ENCODE measurements around the gene MALT1.

Gene MALT1

DNA sequence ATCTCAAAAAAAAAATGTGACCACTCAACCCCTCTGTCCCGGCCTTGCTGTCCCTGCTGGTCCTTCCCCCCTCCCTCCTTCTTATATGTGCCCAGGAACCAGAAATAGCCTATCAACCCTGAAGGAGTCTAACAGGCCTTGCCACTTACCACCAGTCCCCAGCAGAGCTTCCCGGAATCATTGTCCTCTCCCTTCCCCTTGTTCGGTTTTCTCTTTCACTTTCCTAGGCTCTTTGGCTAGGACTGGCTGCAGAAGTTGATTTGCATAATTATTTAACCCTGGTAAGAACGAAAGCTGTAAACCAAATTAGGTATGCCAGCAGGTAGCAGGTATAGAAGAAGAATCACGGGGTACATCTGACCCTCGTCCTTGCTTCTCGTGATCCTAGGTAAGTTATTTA lies 120.8 kb downstream of the MALT1 start:
- Histone ChIP-seq H2BK5ac (ENCODE audit: low read depth, low read length, poor library complexity) (no peak overlapping the region), H2BK120ac (ENCODE audit: insufficient read depth, low read length, poor library complexity) (no peak overlapping the region), H3K4me1 (ENCODE audit: control insufficient read depth in 1 of 2, insufficient read depth in 2 of 2, low read length in 2 of 2) (peaks cover 11 to 17% of the 10 kb centered on the region in 2 experiments), H3K27me3 (ENCODE audit: insufficient read depth, low read length) (no peaks in the 10 kb centered on the region), H4K12ac (ENCODE audit: low read depth, low read length) (no peak overlapping the region), H4K91ac (ENCODE audit: low read depth, low read length) (no peak overlapping the region), H3K4me3 (ENCODE audit: low read depth, low read length) (no peak overlapping the region), H3K79me1 (ENCODE audit: low read length) (peaks cover 18% of the 10 kb centered on the region), H2BK12ac (ENCODE audit: low read length) (no peak overlapping the region), H3K9ac (ENCODE audit: low read length) (no peak overlapping the region), H3K14ac (ENCODE audit: low read length) (no peak overlapping the region), H3K4me2 (ENCODE audit: low read length) (no peak overlapping the region), H3K79me2 (ENCODE audit: control insufficient read depth, insufficient read depth, low read length, poor library complexity) (no peaks in the 10 kb centered on the region), H3K4ac (ENCODE audit: low read depth, low read length) (no peak overlapping the region), H3K27ac (ENCODE audit: low read depth, low read length) (no peak overlapping the region), H2AFZ (ENCODE audit: insufficient read depth, low read length, poor library complexity) (no peak overlapping the region), H3K9me3 (ENCODE audit: insufficient read depth, low read depth, low read length) (no peaks in the 10 kb centered on the region), H3K36me3 (ENCODE audit: control insufficient read depth in 1 of 2, insufficient read depth in 2 of 2, low read length in 2 of 2) (no peaks in the 10 kb centered on the region), H2AK5ac (ENCODE audit: low read length) (peak overlapping the region; percentile 15), H3K23ac (ENCODE audit: low read length) (no peak overlapping the region), H3K18ac (ENCODE audit: low read length) (no peak overlapping the region), H4K8ac (ENCODE audit: low read depth, low read length) (no peak overlapping the region)
- no CpG with 5 or more reads among the region's 7 CpGs for WGBS (ENCODE audit: extremely low coverage, insufficient coverage, insufficient read length)
- DNase-seq: no peak

DNA sequence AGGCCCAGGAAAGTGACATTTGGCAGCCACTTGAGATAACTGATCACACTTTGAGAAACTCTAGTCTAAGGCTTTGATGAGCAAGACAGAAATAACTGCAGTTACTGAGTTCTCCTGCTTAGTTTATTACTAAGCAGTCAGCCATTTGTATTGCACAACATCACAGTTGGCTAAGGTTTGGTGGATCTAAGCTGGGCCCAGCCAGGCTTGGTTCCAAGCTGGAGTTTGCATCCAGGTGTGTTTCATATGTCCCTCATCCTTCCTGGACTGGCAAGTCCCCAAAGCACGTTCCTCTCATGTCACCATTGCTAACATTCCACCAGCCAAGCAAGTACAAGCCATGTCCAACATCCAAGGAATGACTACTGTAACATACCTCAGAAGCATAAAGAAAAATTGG lies 122.1 kb downstream of the MALT1 start:
- no peak overlapping the region for H2AK5ac ChIP-seq (ENCODE audit: low read length)
- no peak overlapping the region for H4K8ac ChIP-seq (ENCODE audit: low read depth, low read length)
- no peak overlapping the region for H3K18ac ChIP-seq (ENCODE audit: low read length)
- no peaks in the 10 kb centered on the region for H3K36me3 ChIP-seq (ENCODE audit: control insufficient read depth in 1 of 2, insufficient read depth in 2 of 2, low read length in 2 of 2)
- H3K79me2 ChIP-seq (ENCODE audit: control insufficient read depth, insufficient read depth, low read length, poor library complexity): no peaks in the 10 kb centered on the region
- H3K4me2 ChIP-seq (ENCODE audit: low read length): no peak overlapping the region
- no peak overlapping the region for H2AFZ ChIP-seq (ENCODE audit: insufficient read depth, low read length, poor library complexity)
- peak; percentile 97 to 99 for DNase-seq
- H3K79me1 ChIP-seq (ENCODE audit: low read length): peaks cover 14% of the 10 kb centered on the region
- H3K9me3 ChIP-seq (ENCODE audit: insufficient read depth, low read depth, low read length): no peaks in the 10 kb centered on the region
- no CpG with 5 or more reads among the region's 1 CpG for WGBS (ENCODE audit: extremely low coverage, insufficient coverage, insufficient read length)
- no peak overlapping the region for H2BK120ac ChIP-seq (ENCODE audit: insufficient read depth, low read length, poor library complexity)
- H2BK5ac ChIP-seq (ENCODE audit: low read depth, low read length, poor library complexity): no peak overlapping the region
- H4K91ac ChIP-seq (ENCODE audit: low read depth, low read length): no peak overlapping the region
- no peak overlapping the region for H3K4me3 ChIP-seq (ENCODE audit: low read depth, low read length)
- no peak overlapping the region for H3K4ac ChIP-seq (ENCODE audit: low read depth, low read length)
- peaks cover 11 to 16% of the 10 kb centered on the region in 2 experiments for H3K4me1 ChIP-seq (ENCODE audit: control insufficient read depth in 1 of 2, insufficient read depth in 2 of 2, low read length in 2 of 2)
- H3K27me3 ChIP-seq (ENCODE audit: insufficient read depth, low read length): no peaks in the 10 kb centered on the region
- H3K9ac ChIP-seq (ENCODE audit: low read length): no peak overlapping the region
- H3K27ac ChIP-seq (ENCODE audit: low read depth, low read length): no peak overlapping the region
- no peak overlapping the region for H3K23ac ChIP-seq (ENCODE audit: low read length)
- no peak overlapping the region for H3K14ac ChIP-seq (ENCODE audit: low read length)
- H4K12ac ChIP-seq (ENCODE audit: low read depth, low read length): no peak overlapping the region
- no peak overlapping the region for H2BK12ac ChIP-seq (ENCODE audit: low read length)

DNA sequence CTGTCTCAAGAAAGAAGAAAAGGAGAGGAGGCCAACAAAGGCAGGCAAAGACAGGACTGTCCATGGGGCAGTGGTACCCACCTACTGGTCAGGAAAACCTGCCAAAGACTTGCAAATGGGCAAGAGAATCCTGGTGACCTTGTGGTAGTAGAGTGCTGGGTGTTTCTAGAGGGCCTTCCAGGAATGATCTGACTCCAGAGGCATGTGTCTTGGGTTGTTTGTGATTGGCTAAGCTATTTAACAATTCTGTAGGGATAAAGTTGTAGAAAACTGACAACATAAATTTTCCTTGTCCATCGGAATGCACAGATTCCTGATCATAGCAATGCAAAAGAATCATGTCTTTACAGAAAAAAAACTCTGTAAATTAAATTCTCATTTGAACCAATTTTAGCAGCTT lies 125.0 kb downstream of the MALT1 start:
- no peak overlapping the region for H3K4me2 ChIP-seq (ENCODE audit: low read length)

DNA sequence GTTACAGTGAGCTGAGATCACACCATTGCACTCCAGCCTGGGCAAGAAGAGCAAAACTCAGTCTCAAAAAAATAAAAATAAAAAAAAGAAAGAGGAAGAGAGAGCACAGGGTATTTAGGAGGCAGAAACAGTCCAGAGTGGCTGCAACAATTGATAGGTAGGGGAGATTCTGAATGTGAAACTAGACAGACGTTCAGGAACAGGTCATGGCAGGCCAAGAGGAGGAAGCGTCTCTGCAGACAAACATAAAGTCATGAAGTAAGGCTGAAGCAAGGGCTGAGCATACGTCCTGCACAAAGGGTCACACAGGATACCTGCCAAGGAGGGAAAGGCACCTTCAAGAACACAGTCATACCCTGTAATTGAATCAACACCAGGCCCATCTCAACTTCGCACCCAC lies 129.3 kb downstream of the MALT1 start:
- Histone ChIP-seq H3K4me3 (ENCODE audit: low read depth, low read length) (no peak overlapping the region), H3K4ac (ENCODE audit: low read depth, low read length) (no peak overlapping the region), H3K18ac (ENCODE audit: low read length) (no peak overlapping the region), H4K12ac (ENCODE audit: low read depth, low read length) (no peak overlapping the region), H3K9me3 (ENCODE audit: insufficient read depth, low read depth, low read length) (no peaks in the 10 kb centered on the region), H2BK12ac (ENCODE audit: low read length) (no peak overlapping the region), H3K23ac (ENCODE audit: low read length) (no peak overlapping the region), H3K9ac (ENCODE audit: low read length) (no peak overlapping the region), H3K4me2 (ENCODE audit: low read length) (no peak overlapping the region), H3K4me1 (ENCODE audit: control insufficient read depth in 1 of 2, insufficient read depth in 2 of 2, low read length in 2 of 2) (peaks cover 0 to 3% of the 10 kb centered on the region in 2 experiments), H2AFZ (ENCODE audit: insufficient read depth, low read length, poor library complexity) (no peak overlapping the region), H3K27me3 (ENCODE audit: insufficient read depth, low read length) (no peaks in the 10 kb centered on the region), H3K79me1 (ENCODE audit: low read length) (peaks cover 4% of the 10 kb centered on the region), H2AK5ac (ENCODE audit: low read length) (no peak overlapping the region), H3K79me2 (ENCODE audit: control insufficient read depth, insufficient read depth, low read length, poor library complexity) (no peaks in the 10 kb centered on the region), H3K14ac (ENCODE audit: low read length) (no peak overlapping the region), H2BK120ac (ENCODE audit: insufficient read depth, low read length, poor library complexity) (no peak overlapping the region), H4K8ac (ENCODE audit: low read depth, low read length) (no peak overlapping the region), H3K27ac (ENCODE audit: low read depth, low read length) (no peak overlapping the region), H4K91ac (ENCODE audit: low read depth, low read length) (no peak overlapping the region), H3K36me3 (ENCODE audit: control insufficient read depth in 1 of 2, insufficient read depth in 2 of 2, low read length in 2 of 2) (no peaks in the 10 kb centered on the region), H2BK5ac (ENCODE audit: low read depth, low read length, poor library complexity) (no peak overlapping the region)
- no peak for DNase-seq
- no CpG with 5 or more reads among the region's 4 CpGs for WGBS (ENCODE audit: extremely low coverage, insufficient coverage, insufficient read length)

More for the DNA sequence above, 125.0 kb downstream of the MALT1 start:
- Histone ChIP-seq H4K91ac (ENCODE audit: low read depth, low read length) (no peak overlapping the region), H3K9me3 (ENCODE audit: insufficient read depth, low read depth, low read length) (no peaks in the 10 kb centered on the region), H3K27me3 (ENCODE audit: insufficient read depth, low read length) (no peaks in the 10 kb centered on the region), H2BK5ac (ENCODE audit: low read depth, low read length, poor library complexity) (no peak overlapping the region), H4K8ac (ENCODE audit: low read depth, low read length) (no peak overlapping the region), H3K36me3 (ENCODE audit: control insufficient read depth in 1 of 2, insufficient read depth in 2 of 2, low read length in 2 of 2) (no peaks in the 10 kb centered on the region), H3K4me1 (ENCODE audit: control insufficient read depth in 1 of 2, insufficient read depth in 2 of 2, low read length in 2 of 2) (peaks cover 0 to 6% of the 10 kb centered on the region in 2 experiments), H4K12ac (ENCODE audit: low read depth, low read length) (no peak overlapping the region), H3K79me2 (ENCODE audit: control insufficient read depth, insufficient read depth, low read length, poor library complexity) (no peaks in the 10 kb centered on the region), H3K23ac (ENCODE audit: low read length) (no peak overlapping the region), H2BK12ac (ENCODE audit: low read length) (no peak overlapping the region), H2AFZ (ENCODE audit: insufficient read depth, low read length, poor library complexity) (no peak overlapping the region), H3K9ac (ENCODE audit: low read length) (no peak overlapping the region), H2BK120ac (ENCODE audit: insufficient read depth, low read length, poor library complexity) (no peak overlapping the region), H3K14ac (ENCODE audit: low read length) (no peak overlapping the region), H3K27ac (ENCODE audit: low read depth, low read length) (no peak overlapping the region), H3K18ac (ENCODE audit: low read length) (no peak overlapping the region), H3K79me1 (ENCODE audit: low read length) (no peaks in the 10 kb centered on the region), H3K4me3 (ENCODE audit: low read depth, low read length) (no peak overlapping the region), H2AK5ac (ENCODE audit: low read length) (no peak overlapping the region), H3K4ac (ENCODE audit: low read depth, low read length) (no peak overlapping the region)
- no peak for DNase-seq
- WGBS (ENCODE audit: extremely low coverage, insufficient coverage, insufficient read length): no CpG with 5 or more reads among the region's 1 CpG
